ENCODE data around the gene RAB27A. TPM values are rescaled to one million over a fixed set of nuclear protein-coding genes. Genes with fewer than 3 reads are reported as not detected.

Gene RAB27A
- total and polyA plus RNA-seq, 10 of the 15 experiments (the other 5 are each of a cell fraction or from before 2014, with no cell fraction given): 13.3 to 139 (median 35.2) TPM

- TF ChIP-seq STAT3 (IDR thresholded peaks at IDR 0.05; ENCODE audit: low read depth, low read length): no peak
- no peak for TF ChIP-seq NRF1 (conservative IDR thresholded peaks at IDR 0.05; ENCODE audit: low read depth, low read length)
- no peak for TF ChIP-seq SIN3A (IDR thresholded peaks at IDR 0.05; ENCODE audit: low read depth, low read length)
- TF ChIP-seq BCL3 (IDR thresholded peaks at IDR 0.05; ENCODE audit: borderline replicate concordance, insufficient read depth, low read depth, low read length, poor library complexity, severe bottlenecking): no peak
- no peak for TF ChIP-seq CREB1 (IDR thresholded peaks at IDR 0.05; ENCODE audit: low read depth)
- TF ChIP-seq CEBPZ (IDR thresholded peaks at IDR 0.05; ENCODE audit: low read depth, low read length): no peak
- no peak for TF ChIP-seq HDGF (IDR thresholded peaks at IDR 0.05)
Observed at GRCh38 chr15:55334997-55335396, 45.4 kb upstream of the RAB27A start (continued).

- BruUV-seq (replicated peaks): no TSS peak
- Histone ChIP-seq H3K79me2 (ENCODE audit: control insufficient read depth, insufficient read depth, low read length) (no peaks in the 10 kb centered on the region), H3K36me3 (ENCODE audit: control insufficient read depth in 2 of 2, insufficient read depth in 2 of 2, low read length in 1 of 2) (peaks cover 0 to 21% of the 10 kb centered on the region in 2 experiments; a peak in 2 of 4 replicates), H3K4me1 (ENCODE audit: control insufficient read depth, insufficient read depth, low read length) (no peaks in the 10 kb centered on the region), H4K20me1 (ENCODE audit: control insufficient read depth, insufficient read depth) (no peaks in the 10 kb centered on the region), H3K9ac (ENCODE audit: control insufficient read depth, insufficient read depth, low read length) (no peak overlapping the region), H3K4me2 (ENCODE audit: control insufficient read depth, insufficient read depth) (no peak overlapping the region), H2AFZ (ENCODE audit: control insufficient read depth, low read depth, low read length) (no peak overlapping the region), H3K4me3 (no peak overlapping the region), H3K27me3 (replicated peaks in 1 of 2; ENCODE audit: control insufficient read depth in 2 of 2, insufficient read depth in 2 of 2, low read length in 1 of 2) (no peaks in the 10 kb centered on the region), H3K9me3 (replicated peaks; ENCODE audit: control insufficient read depth, insufficient read depth, low read length) (no peaks in the 10 kb centered on the region), H3K27ac (ENCODE audit: control insufficient read depth, insufficient read depth) (no peak overlapping the region)
- DNase-seq (ENCODE audit: low read depth, low spot score) (no peak), FAIRE-seq (no peak), ATAC-seq (no peak)
- POLR2A ChIA-PET: no interaction called here
- in situ Hi-C loops (cut with MboI) (no loop called here), intact Hi-C loops (cut with micrococcal nuclease; ENCODE audit: unreplicated experiment) (no loop called here)
- no peak for TF ChIP-seq E2F8 (IDR thresholded peaks at IDR 0.05; ENCODE audit: low read depth, partially characterized antibody)
- CTCF ChIA-PET: interaction anchor here (0.6 kb wide), 1 partner anchor 105 kb away, joined by 3 read pairs; no protein-coding TSS in a partner anchor
- 80% methylated on average over 5 of the region's 5 CpGs for WGBS (ENCODE audit: insufficient coverage, insufficient replicate concordance, low lambda C conversion rate, missing lambda C conversion rate)
- SMC1A ChIA-PET (ENCODE audit: uncharacterized antibody, unreplicated experiment): no interaction called here
- RAD21 ChIA-PET (ENCODE audit: unreplicated experiment): no interaction called here
Observed at GRCh38 chr15:55334371-55334770, 44.8 kb upstream of the RAB27A start.
